Progenitor cell of endocrine pancreas (in vitro differentiated cells): Measurements from ENCODE around the gene DGKI. TPM values are rescaled to one million over a fixed set of nuclear protein-coding genes. Genes with fewer than 3 reads are reported as not detected.

Experiments
- DNase-seq: peaks from one replicate; pipeline ENCODE4 v3.0.0; 2021; ENCODE audit warnings: low spot score; ENCODE audit not compliant: unreplicated experiment
- H3K27ac Mint-ChIP-seq: 2 replicates; pipeline ENCODE4 v1.8.0; 2021; ENCODE audit warnings: mild to moderate bottlenecking, moderate library complexity, mixed read lengths
- H3K27me3 Mint-ChIP-seq: 2 replicates; pipeline ENCODE4 v1.8.0; 2021; ENCODE audit warnings: mixed read lengths
- H3K36me3 Mint-ChIP-seq: 2 replicates; pipeline ENCODE4 v1.8.0; 2022; ENCODE audit warnings: mixed read lengths; ENCODE audit not compliant: insufficient read depth
- H3K4me1 Mint-ChIP-seq: 2 replicates; pipeline ENCODE4 v1.8.0; 2021; ENCODE audit warnings: low read depth, mixed read lengths
- H3K4me3 Mint-ChIP-seq: 2 replicates; pipeline ENCODE4 v1.8.0; 2021; ENCODE audit warnings: low read depth, mild to moderate bottlenecking, moderate library complexity, mixed read lengths
- H3K9me3 Mint-ChIP-seq: 2 replicates; pipeline ENCODE4 v1.8.0; 2021; ENCODE audit warnings: low read depth, mixed read lengths
- CTCF ChIP-seq: fragments of 200-600 bp; sonication (generic); IDR thresholded peaks from one replicate; pipeline ENCODE4 v1.5.0; 2021; ENCODE audit warnings: antibody characterized with exemption, mild to moderate bottlenecking; ENCODE audit not compliant: unreplicated experiment
- total RNA-seq: library from RNA; stranded (reverse); gene quantifications from 2 replicates; pipeline ENCODE4 v1.2.1, GENCODE V29; 2021

DGKI gene
- total RNA-seq, 1 donor from 2014 or later: 0.41 TPM

- no peak overlapping the region for H3K27ac Mint-ChIP-seq
- H3K27me3 Mint-ChIP-seq: peaks cover 41% of the 10 kb centered on the region
- no peak overlapping the region for H3K4me3 Mint-ChIP-seq
Observed at GRCh38 chr7:137345799-137346449, 500.9 kb downstream of the DGKI start.

GRCh38 chr7:137343281-137343841, 503.4 kb downstream of the DGKI start, which contains the start of gene PTN:
Gene PTN (minus strand): TSS chr7:137343733. CDS start chr7:137254973, 88,760 bp downstream.
- H3K36me3 Mint-ChIP-seq: no peaks in the 10 kb centered on the region
- TF ChIP-seq CTCF: no peak
- no peak within 1 kb of the TSS for H3K27ac Mint-ChIP-seq
- H3K4me3 Mint-ChIP-seq: peak within 1 kb of the TSS; percentile 71
- no peaks in the 10 kb centered on the region for H3K9me3 Mint-ChIP-seq
- H3K27me3 Mint-ChIP-seq: peaks cover 43% of the 10 kb centered on the region
- DNase-seq: peak; percentile 24
- H3K4me1 Mint-ChIP-seq: peaks cover 9% of the 10 kb centered on the region

More at GRCh38 chr7:137345799-137346449, 500.9 kb downstream of the DGKI start:
- H3K36me3 Mint-ChIP-seq: no peaks in the 10 kb centered on the region
- no peak for DNase-seq
- TF ChIP-seq CTCF: no peak
- H3K4me1 Mint-ChIP-seq: peaks cover 9% of the 10 kb centered on the region
- no peaks in the 10 kb centered on the region for H3K9me3 Mint-ChIP-seq

GRCh38 chr7:137342828-137343261, 503.9 kb downstream of the DGKI start:
- no peaks in the 10 kb centered on the region for H3K9me3 Mint-ChIP-seq
- no peak for DNase-seq
- no peak for TF ChIP-seq CTCF
- H3K4me1 Mint-ChIP-seq: peaks cover 9% of the 10 kb centered on the region
- H3K27ac Mint-ChIP-seq: no peak overlapping the region
- no peaks in the 10 kb centered on the region for H3K36me3 Mint-ChIP-seq
- H3K4me3 Mint-ChIP-seq: peak overlapping the region; percentile 71
- H3K27me3 Mint-ChIP-seq: peaks cover 43% of the 10 kb centered on the region

GRCh38 chr7:137342265-137342664, 504.5 kb downstream of the DGKI start:
- no peak for TF ChIP-seq CTCF
- H3K27ac Mint-ChIP-seq: no peak overlapping the region

GRCh38 chr7:137337902-137338301, 508.9 kb downstream of the DGKI start:
- no peak overlapping the region for H3K27ac Mint-ChIP-seq
- no peaks in the 10 kb centered on the region for H3K36me3 Mint-ChIP-seq
- H3K4me1 Mint-ChIP-seq: peaks cover 2% of the 10 kb centered on the region
- H3K27me3 Mint-ChIP-seq: peaks cover 12% of the 10 kb centered on the region
- no peak for TF ChIP-seq CTCF
- no peak for DNase-seq
- H3K4me3 Mint-ChIP-seq: no peak overlapping the region
- no peaks in the 10 kb centered on the region for H3K9me3 Mint-ChIP-seq

More at GRCh38 chr7:137342265-137342664, 504.5 kb downstream of the DGKI start:
- Mint-ChIP-seq H3K27me3 (peaks cover 43% of the 10 kb centered on the region), H3K9me3 (no peaks in the 10 kb centered on the region), H3K4me1 (peaks cover 9% of the 10 kb centered on the region), H3K36me3 (no peaks in the 10 kb centered on the region), H3K4me3 (peak overlapping the region; percentile 5)
- no peak for DNase-seq
